Left renal cortex interstitium (tissue), 4 donors: ENCODE results near the gene DNASE1. TPM values are rescaled to one million over a fixed set of nuclear protein-coding genes. Genes with fewer than 3 reads are reported as not detected.

ENCODE experiments used
- DNase-seq, 4 donors: peaks; one replicate each; pipeline ENCODE4 v3.0.0-alpha.2; 2013; ENCODE audit warnings: low read depth in 4 of 4, low spot score in 2 of 4, missing footprints in 1 of 4
- polyA plus RNA-seq, 4 donors: library from polyadenylated mRNA; unstranded; fragments of 120-200 nt; gene quantifications; one replicate each; pipeline ENCODE4 v1.2.1, GENCODE V29; 2013; ENCODE audit not compliant: insufficient read length in 4 of 4

DNASE1 gene
- polyA plus RNA-seq, 4 donors, result 26.4 to 56.5 (median 33.9) TPM

GRCh38 chr16:3661922-3662321 is 7.4 kb downstream of the DNASE1 start:
- DNase-seq, result no peak

DNA sequence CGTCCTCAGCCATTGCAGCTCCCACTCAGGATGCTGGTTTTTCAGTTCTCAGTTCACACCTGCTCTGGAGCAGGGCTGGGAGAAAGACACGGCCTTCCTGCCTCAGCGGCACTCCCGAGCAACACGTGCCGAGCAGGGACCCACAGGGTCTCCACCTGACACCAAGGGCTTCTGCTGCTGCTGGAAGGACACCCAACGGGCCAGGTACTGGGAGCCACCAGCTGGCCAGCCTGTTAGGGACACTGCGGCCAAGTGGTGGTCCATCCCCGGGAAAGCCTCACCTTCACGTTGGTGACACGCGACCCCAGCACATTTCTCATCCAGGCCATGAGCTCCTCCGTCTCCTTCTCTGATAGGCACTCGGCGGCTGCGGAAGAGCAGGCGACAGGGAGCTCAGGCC is 8.1 kb downstream of the DNASE1 start:
- no peak for DNase-seq

DNA sequence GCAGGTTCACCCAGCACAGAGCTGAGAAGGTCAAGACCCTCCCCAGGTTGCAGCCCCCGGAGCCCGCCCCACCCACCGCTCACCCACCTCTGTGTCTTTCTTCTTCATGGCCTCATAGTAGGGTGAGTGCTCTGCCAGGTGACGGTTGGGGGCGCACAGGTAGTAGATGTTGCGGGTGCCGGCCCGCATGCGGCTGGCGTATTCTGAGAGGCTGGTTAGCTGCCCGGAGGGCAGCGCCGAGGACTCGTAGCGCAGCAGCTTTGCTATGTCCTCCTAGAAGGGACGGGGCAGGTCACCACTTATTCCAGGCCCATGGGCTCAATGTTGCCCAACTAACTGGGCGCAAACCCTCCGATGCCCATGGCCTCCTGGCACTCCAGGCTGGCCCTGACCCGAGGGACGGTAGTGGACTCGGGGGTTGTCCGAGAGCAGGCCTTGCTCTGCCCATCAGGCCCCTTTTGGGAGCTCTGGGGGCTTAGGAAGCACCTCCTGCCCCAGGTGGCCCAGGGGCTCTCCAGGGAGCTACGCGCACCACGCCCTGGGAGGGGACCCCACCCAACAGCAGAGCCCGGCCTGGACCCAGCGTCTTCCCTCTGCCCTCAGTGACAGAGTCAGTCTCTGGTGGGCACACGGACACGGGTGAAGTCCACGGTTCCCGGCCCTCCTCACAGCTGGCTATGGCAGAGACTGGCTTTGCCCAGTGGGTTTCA is 9.9 kb downstream of the DNASE1 start:
- no peak for DNase-seq

GRCh38 chr16:3665508-3665907 is 11.0 kb downstream of the DNASE1 start:
- DNase-seq, result no peak

- DNase-seq, result no peak
Measured at GRCh38 chr16:3668626-3669025, 14.1 kb downstream of the DNASE1 start.

- DNase-seq, result no peak
Measured at GRCh38 chr16:3669082-3669481, 14.6 kb downstream of the DNASE1 start.

DNA sequence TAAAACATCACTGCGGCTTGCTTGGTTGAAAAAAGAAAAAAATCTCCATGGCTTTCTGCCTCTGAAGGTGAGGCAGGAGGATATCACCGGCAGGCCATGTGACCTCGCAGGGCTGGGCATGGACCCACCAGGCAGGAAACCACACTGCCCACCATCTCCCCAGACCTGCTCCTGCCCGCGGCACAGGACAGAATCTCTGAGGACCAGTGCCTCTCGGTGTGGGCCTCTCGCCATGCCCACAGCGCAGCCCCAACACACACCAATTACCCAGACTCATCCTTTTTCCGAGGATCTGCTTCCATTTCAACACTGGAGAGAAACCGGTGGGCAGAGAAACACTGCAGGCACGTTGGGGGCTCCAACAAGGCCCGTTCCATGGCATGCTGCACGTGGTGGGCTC is 16.2 kb downstream of the DNASE1 start:
- DNase-seq, result no peak

GRCh38 chr16:3671424-3671823 is 16.9 kb downstream of the DNASE1 start:
- no peak for DNase-seq

GRCh38 chr16:3672571-3673041 is 18.1 kb downstream of the DNASE1 start:
- no peak for DNase-seq

DNA sequence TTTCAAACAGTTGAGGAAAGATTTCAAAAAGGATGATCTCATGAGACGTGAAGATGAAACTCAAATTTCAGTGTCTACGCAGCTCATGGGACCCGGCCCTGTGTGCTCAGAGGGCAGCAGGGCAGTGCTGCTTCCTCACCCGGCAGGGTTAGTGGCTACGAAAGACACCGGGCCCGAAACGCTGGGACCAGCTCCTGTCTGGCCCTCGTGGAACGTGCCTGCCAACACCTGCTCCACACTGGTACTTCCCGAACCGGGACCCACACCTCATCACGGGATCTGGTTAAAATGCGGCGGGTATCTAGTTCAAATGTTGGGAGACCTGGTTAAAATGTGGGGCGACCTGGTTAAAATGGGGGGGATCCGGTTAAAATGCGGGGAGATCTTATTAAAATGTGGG is 18.7 kb downstream of the DNASE1 start:
- DNase-seq, result no peak

DNA sequence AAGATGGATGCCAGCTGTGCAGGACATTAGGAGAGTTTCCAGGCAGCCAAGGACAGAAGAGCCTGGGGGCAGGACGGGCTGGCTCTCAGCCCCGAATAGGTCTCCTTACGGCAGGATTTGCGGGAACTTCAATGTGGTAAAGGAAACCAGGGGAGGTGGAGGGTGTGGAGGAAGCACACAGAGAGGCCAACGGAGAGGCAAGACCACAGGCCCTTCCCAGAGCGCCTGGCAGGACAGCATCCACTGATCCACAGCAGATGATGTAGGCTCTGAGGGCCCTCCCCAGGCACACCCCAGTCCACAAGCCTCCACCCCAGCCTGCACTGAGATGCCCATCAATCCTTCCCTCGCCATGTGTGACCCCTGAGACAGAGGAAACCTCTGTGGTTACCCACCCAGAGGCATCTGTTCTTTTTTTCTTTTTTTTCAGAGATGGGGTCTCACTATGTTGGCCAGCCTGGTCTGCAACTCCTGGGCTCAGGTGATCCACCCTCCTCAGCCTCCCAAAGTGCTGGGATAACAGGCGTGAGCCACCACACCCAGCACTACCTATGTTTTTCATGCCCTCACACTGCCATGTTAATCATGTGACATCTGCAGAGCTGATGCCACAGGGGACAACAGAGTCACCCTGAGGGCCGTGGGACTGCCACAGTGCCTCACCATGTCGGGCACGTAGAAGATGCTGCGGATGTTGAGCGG is 19.3 kb downstream of the DNASE1 start:
- no peak for DNase-seq

DNA sequence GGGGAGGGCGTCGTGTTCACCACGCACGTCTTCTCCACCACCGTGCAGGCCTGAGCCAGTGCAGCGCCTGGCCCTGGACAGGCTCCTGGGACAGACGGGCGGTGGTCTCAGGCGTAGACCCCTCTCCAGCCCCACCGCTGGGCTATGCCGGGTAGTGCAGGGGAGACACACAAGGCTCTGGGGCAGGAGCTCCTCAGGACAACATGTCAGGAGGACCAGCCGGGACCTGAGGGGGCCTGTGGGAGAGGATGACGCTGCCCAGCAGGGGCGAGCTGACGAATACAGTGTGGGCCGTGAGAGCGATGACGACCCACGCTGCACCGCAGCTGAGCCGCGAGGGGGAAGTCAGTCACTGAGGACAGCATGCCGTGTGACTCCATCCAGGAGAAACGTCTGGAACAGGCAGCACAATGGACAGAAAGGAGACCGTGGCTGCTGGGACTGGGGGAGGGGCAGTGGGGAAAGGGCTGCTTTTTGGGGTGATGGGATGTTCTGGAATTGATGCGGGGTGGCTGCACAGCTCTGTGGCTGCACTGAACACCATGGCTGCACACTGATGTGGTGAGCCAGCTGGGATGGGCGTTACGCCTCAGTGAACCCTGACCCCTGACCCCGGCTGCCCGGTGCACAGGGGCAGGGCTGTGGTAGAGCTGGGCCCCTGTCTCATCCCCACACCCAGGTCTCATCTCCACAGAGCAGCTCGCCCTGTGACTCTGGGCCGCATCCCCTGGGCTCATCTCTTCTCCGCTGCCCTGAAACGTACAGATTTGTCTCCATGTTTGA is 20.2 kb downstream of the DNASE1 start:
- DNase-seq, result no peak

DNA sequence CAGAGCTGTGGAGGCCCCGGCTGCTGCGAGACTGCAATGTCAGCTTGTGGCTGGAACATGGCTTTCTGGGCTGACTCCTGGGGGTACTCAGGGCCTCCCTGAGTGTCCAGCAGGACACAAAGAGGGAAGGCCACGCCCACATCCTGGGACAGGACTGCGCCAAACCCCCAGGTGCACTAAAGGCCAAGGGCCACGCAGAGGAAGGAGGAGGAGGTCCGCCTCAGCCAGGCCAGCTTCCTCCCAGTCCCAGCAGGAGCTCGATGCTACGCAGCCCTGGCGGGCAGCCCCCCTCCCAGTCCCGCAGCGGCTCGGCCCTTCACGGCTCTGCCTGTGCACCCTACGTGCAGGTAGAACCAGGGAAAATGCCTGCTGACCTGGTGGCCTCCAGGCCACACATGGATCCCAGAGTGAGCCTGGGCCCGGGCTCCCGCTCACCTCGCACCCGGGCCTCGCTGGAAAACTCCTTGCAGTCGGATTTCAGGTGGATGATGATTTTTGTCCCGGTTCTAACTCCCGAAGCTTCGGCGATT is 21.2 kb downstream of the DNASE1 start:
- DNase-seq, result no peak

DNA sequence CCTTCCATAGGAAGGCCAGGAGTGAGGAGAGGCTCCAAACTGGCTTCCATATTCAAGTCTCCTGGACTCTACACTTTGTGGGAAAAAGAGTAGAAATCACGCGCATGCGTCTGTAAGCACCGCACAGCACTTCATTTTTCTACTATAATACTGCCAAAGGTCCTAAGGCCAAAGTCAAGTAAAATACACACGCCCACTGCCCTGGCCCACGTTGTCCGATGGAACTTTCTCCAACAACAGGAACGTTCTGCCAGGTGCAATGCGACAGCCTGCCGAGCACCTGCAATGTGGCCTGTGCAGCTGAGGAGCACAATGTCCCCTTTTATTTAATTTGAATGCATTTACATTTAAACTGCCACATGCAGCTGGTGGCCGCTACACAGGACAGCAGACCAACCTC is 23.5 kb downstream of the DNASE1 start:
- no peak for DNase-seq

DNA sequence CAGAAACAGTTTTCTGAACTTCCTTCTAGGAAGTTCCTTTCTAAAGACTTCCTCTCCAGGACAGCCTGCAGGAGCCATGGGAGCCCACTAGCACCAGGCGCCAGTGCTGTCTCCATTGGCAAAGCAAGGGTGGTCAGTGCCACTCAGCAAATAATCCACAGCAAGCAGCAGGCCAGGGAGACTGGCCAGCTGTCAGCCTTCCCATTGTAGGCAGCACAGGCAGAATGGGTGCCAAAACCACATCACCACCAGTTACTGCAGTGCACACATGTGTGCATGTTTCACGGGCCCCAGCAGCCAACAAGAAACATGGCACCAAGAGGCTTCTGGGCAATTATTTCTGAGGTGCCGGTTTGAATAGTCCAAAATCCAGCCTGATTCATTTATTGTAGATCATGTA is 26.7 kb downstream of the DNASE1 start:
- DNase-seq, result no peak

- no peak for DNase-seq
Measured at GRCh38 chr16:3687021-3687420, 32.5 kb downstream of the DNASE1 start.

GRCh38 chr16:3687792-3688191 is 33.3 kb downstream of the DNASE1 start:
- no peak for DNase-seq

DNA sequence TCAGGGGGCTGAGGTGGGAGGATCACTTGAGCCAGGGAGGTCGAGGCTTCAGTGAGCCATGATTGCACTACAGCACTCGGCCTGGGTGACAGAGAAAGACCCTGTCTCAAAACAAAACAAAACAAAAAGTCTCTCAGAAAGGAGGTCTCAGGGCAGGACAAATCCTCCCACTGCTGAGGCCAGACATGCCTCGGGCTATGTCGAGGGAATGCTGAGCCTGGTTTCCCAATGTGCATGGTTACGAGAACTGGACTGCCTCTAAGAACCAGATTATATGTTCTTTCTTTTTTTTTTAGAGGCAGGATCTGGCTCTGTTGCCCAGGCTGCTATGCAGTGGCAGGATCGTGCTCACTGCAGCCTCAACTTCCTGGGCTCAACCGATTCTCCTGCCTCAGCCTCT is 35.2 kb downstream of the DNASE1 start:
- DNase-seq, result no peak

- peak; percentile 37 to 76 (median 66) for DNase-seq
Measured at GRCh38 chr16:3690470-3690928, 36.0 kb downstream of the DNASE1 start.

GRCh38 chr16:3690980-3691720 is 36.7 kb downstream of the DNASE1 start:
- DNase-seq, result no peak
